ENCODE measurements around the gene KRTAP5-5. TPM values are rescaled to one million over a fixed set of nuclear protein-coding genes. Genes with fewer than 3 reads are reported as not detected.

The KRTAP5-5 gene
- polyA plus RNA-seq, 1 donor (not counting 4 experiments of a cell fraction or from before 2014, with no cell fraction given) = not detected

DNA sequence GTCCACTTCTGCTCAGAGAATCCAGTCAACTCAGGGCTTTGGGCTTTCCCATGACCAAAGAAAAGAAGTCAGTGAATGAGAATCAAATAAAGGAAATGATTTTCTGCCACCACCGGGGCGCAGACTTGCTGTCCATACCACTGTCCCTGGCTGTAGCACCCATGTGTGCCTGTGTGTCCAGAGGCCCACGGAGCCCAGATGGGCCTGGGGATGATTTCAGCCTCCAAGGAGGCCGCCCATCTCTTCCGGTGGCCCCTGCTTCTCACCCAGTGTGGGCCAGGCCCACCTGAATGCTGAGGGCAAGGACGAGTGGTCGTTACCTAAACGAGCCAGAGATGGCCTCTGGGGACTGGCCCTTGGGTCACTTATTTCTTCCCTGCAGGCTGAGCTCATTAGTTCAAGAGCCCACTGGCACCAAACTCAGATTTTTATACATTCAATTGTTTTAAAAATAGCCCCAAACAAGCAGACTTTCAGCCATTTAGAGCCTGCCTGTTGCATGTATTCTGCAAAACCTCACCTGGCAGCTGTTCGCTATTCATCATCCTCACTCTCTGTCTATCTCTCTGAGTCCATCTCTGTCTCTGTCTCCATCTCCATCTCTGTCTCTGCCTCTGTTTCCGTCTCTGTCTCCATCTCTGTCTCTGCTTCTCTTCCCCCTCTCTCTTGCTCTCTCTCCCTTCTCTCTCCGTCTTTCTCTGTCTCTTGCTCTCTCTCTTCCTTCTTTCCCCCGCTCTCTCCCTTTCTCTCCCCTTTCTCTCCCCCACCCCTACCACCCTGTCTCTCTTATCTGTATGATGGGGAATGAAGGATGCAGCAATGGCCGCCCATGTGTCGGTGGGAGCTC lies 24.2 kb downstream of the KRTAP5-5 start:
- Histone ChIP-seq H3K4me1 (ENCODE audit: control insufficient read depth, extremely low read depth, insufficient read depth, low read length) (peaks cover 18% of the 10 kb centered on the region), H3K9me3 (ENCODE audit: control insufficient read depth, low read depth, low read length) (no peaks in the 10 kb centered on the region), H3K9me1 (ENCODE audit: control insufficient read depth, extremely low read depth, insufficient read depth, low read length) (no peaks in the 10 kb centered on the region), H3K27me3 (ENCODE audit: control insufficient read depth, extremely low read depth, insufficient read depth, low read length) (no peaks in the 10 kb centered on the region), H4K20me1 (ENCODE audit: control insufficient read depth, extremely low read depth, insufficient read depth, low read length) (no peaks in the 10 kb centered on the region), H2AFZ (ENCODE audit: control insufficient read depth, low read length) (no peak overlapping the region), H3K4me3 (ENCODE audit: control insufficient read depth in 2 of 3, extremely low read depth in 1 of 3, insufficient read depth in 2 of 3, low read depth in 1 of 3, low read length in 3 of 3) (no peak overlapping the region), H3K79me2 (ENCODE audit: control insufficient read depth, insufficient read depth, low read length) (no peaks in the 10 kb centered on the region), H3K27ac (ENCODE audit: control insufficient read depth, insufficient read depth, low read length) (no peak overlapping the region), H3K4me2 (ENCODE audit: control insufficient read depth, extremely low read depth, insufficient read depth, low read depth, low read length) (no peak overlapping the region), H3K36me3 (ENCODE audit: control insufficient read depth in 2 of 2, extremely low read depth in 1 of 2, insufficient read depth in 2 of 2, low read length in 2 of 2) (no peaks in the 10 kb centered on the region), H3K9ac (ENCODE audit: control insufficient read depth, extremely low read depth, insufficient read depth, low read length) (no peak overlapping the region)
- no peak for FAIRE-seq
- DNase-seq (ENCODE audit: low read depth, low spot score) = no peak
- dilution Hi-C loops (cut with MboI; ENCODE audit: extremely low pct_ligation_motif_present, low sequenced_read_pairs) = no loop called here
- TF ChIP-seq CTCF (optimal IDR thresholded peaks at IDR 0.05 in 1 of 3, IDR thresholded peaks at IDR 0.05 in 1 of 3, conservative IDR thresholded peaks at IDR 0.05 in 1 of 3; ENCODE audit: extremely low read depth in 1 of 3, insufficient read depth in 2 of 3, low read length in 3 of 3) (peak in 1 of 3 experiments; percentile 5), EZH2 (IDR thresholded peaks at IDR 0.05; ENCODE audit: low read length) (no peak)

GRCh38 chr11:1654388-1655167 lies 25.0 kb downstream of the KRTAP5-5 start:
- H3K4me1 ChIP-seq (ENCODE audit: control insufficient read depth, extremely low read depth, insufficient read depth, low read length) = peaks cover 18% of the 10 kb centered on the region
- no peak for DNase-seq (ENCODE audit: low read depth, low spot score)
- no peak overlapping the region for H3K4me2 ChIP-seq (ENCODE audit: control insufficient read depth, extremely low read depth, insufficient read depth, low read depth, low read length)
- no peak for TF ChIP-seq CTCF (optimal IDR thresholded peaks at IDR 0.05 in 1 of 3, IDR thresholded peaks at IDR 0.05 in 1 of 3, conservative IDR thresholded peaks at IDR 0.05 in 1 of 3; ENCODE audit: extremely low read depth in 1 of 3, insufficient read depth in 2 of 3, low read length in 3 of 3)
- TF ChIP-seq EZH2 (IDR thresholded peaks at IDR 0.05; ENCODE audit: low read length) = no peak
- no peak overlapping the region for H2AFZ ChIP-seq (ENCODE audit: control insufficient read depth, low read length)
- no peak overlapping the region for H3K9ac ChIP-seq (ENCODE audit: control insufficient read depth, extremely low read depth, insufficient read depth, low read length)
- no peak overlapping the region for H3K4me3 ChIP-seq (ENCODE audit: control insufficient read depth in 2 of 3, extremely low read depth in 1 of 3, insufficient read depth in 2 of 3, low read depth in 1 of 3, low read length in 3 of 3)
- H3K36me3 ChIP-seq (ENCODE audit: control insufficient read depth in 2 of 2, extremely low read depth in 1 of 2, insufficient read depth in 2 of 2, low read length in 2 of 2) = no peaks in the 10 kb centered on the region
- H3K9me1 ChIP-seq (ENCODE audit: control insufficient read depth, extremely low read depth, insufficient read depth, low read length) = no peaks in the 10 kb centered on the region
- no peaks in the 10 kb centered on the region for H4K20me1 ChIP-seq (ENCODE audit: control insufficient read depth, extremely low read depth, insufficient read depth, low read length)
- no peaks in the 10 kb centered on the region for H3K79me2 ChIP-seq (ENCODE audit: control insufficient read depth, insufficient read depth, low read length)
- H3K27ac ChIP-seq (ENCODE audit: control insufficient read depth, insufficient read depth, low read length) = no peak overlapping the region
- FAIRE-seq = no peak
- H3K27me3 ChIP-seq (ENCODE audit: control insufficient read depth, extremely low read depth, insufficient read depth, low read length) = peaks cover 2% of the 10 kb centered on the region
- dilution Hi-C loops (cut with MboI; ENCODE audit: extremely low pct_ligation_motif_present, low sequenced_read_pairs) = no loop called here
- no peaks in the 10 kb centered on the region for H3K9me3 ChIP-seq (ENCODE audit: control insufficient read depth, low read depth, low read length)
